GM03348 (cell line): ENCODE data around the gene AMOTL2.

ENCODE experiments used
- DNase-seq: peaks from one replicate; pipeline ENCODE4 v3.0.0; 2012; ENCODE audit warnings: low spot score

Gene AMOTL2

GRCh38 chr3:134378818-134379217, 4.6 kb upstream of the AMOTL2 start:
- DNase-seq, result no peak

DNA sequence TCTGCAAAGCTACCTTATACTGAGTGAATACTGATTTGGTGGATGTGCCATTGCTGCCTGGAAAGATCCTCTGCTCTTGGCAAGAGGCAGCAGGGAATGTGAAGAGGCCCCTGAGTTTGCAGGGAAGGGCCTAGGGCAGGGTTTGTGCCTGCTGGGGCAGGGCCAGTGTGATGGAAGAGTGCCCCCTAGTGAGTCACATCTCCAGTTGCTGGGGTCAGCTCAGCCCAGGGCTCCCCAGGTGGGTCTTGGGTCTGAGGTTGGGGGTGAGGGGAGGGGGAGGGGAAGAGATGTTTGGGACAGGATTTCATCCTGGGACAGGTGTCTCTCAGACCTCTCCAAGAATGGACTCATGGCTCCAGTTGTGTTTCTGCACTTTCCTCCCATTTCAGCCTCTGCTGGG, 4.1 kb upstream of the AMOTL2 start:
- DNase-seq, result no peak

DNA sequence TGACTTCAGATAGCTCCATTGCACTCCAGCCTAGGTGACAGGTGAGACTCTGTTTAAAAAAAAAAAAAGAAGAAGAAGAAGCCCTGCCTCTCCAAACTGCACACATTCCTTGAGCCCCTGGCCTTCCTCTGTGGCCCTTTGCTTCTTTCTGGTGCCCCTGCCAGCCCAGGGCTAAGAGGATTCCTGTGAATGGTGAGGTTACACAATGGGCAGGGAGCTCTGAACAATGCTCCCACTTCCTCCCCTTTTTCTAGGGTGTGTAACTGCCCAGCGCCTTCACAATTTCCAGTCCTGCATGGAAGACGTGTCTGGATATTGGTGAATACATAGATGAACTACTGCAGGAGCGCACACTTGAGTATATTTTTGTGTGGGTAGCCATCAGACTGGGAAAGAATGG, 3.6 kb upstream of the AMOTL2 start:
- no peak for DNase-seq

- DNase-seq, result no peak
Observed at GRCh38 chr3:134376786-134377426, 2.7 kb upstream of the AMOTL2 start.

GRCh38 chr3:134376385-134376765, 2.1 kb upstream of the AMOTL2 start:
- DNase-seq, result no peak

DNA sequence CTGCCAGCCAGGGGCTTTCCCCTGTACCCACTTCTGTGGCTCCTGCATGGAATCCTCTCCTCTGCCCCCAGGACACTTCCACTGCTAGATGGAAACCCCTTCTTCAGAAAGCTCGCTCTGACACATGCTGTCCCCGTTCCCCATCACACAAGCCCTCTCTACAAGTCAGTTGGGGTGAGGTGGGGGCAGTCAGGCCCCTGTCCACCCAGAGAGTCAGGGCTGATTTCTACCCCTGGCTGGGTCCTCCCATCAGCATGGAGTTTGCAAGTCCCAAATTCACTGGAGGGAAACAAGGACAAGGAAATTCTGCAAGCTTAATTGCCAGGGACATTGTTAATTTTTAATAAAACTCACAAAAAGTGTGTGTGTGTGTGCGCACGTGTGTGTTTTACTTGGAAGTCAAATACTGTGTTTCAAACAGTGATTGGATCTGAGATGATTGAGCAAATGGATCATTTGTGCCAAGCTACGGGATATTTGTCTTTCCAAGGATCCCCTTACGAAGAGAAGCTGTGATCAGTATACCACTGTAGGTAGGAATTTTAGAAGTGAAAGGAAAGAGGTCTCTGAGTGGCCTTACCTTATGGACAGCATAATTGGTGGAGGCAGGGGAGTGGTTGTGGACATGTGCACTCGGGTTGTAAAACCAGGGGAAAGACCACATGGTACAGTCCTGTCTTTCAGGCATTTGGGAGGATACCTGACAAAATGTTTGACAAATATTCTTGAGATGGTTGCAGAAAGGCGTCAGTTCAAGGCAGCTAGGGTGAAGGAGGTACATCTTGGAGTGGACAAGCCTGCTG, 1.5 kb upstream of the AMOTL2 start:
- no peak for DNase-seq

DNA sequence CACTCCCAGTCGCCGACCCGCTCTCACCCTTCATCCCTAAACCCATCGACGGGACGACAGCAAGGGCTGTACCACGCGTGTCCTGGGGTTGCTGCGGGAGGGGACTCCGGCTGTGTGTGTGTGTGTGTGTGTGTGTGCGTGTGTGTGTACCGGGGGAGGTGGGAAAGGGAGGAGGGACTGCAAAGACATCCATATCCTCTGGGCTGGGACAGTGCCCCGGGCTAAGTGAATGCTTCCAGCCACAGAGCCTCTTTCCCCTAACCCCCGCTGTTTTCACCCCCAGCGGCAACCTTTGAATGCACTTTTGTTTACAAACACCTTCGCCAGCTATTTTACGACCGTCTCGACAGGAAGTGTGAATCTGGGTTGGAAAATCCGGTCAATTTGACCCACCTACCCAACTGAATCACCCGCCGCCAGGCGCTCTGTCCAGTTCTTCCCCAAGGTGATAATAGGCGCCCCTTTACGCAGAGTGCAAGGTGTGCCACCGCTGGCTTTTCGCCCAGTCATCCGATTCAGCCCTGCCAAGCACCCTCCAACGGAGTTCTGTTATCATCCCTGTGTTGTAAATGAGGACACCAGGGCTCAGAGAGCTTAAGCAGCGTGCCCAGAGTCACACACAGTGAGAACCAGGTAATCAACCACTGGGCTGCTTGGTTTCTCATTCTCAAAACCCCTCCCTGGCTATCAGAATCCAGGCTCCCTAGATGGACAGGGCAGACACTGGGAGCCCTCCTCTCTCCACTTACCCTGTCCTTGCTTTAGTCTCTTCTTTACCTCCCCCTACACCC, 739 bp upstream of the AMOTL2 start:
- peak; percentile 64 for DNase-seq

DNA sequence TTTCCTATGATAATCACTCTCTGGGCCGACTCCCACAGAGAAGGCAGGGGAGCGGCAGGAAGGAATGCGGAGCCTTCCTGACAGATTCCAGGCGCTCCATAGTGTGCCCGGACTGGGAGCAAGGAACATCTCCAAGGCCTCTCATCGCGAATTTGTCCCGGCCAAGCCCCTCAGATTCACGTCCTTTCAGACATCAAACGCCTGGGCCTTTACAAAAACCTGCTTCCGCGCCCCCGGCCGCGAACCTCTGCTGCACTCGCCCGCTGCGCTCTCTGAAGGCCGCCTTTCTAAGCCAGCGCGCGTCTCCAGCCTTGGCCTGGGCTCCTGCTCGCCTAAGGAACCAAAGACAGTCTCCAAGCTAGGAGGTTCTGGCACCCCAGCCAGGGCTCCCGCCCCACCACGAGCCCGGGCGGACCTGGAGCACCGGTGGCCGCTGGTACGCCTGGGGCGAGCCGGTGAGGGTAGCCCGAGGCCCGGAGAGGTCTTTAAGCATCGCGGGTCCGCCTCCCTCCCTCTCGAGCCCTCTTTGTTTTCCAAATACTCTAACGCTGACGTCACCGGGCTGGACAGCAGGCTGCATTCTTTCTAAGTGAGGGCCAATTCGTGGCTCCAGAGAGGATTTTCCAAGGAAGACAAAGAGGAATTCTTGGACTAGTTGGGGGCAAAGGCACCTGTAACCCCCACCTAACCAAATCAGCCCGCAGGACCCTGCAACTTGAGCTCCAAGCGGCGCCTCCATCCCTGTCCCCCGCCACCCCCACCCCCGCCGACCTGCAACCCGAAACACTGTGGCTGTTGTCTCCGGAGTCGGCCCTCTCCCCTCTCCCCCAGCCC, 759 bp downstream of the AMOTL2 start:
- DNase-seq, result peak; percentile 88

DNA sequence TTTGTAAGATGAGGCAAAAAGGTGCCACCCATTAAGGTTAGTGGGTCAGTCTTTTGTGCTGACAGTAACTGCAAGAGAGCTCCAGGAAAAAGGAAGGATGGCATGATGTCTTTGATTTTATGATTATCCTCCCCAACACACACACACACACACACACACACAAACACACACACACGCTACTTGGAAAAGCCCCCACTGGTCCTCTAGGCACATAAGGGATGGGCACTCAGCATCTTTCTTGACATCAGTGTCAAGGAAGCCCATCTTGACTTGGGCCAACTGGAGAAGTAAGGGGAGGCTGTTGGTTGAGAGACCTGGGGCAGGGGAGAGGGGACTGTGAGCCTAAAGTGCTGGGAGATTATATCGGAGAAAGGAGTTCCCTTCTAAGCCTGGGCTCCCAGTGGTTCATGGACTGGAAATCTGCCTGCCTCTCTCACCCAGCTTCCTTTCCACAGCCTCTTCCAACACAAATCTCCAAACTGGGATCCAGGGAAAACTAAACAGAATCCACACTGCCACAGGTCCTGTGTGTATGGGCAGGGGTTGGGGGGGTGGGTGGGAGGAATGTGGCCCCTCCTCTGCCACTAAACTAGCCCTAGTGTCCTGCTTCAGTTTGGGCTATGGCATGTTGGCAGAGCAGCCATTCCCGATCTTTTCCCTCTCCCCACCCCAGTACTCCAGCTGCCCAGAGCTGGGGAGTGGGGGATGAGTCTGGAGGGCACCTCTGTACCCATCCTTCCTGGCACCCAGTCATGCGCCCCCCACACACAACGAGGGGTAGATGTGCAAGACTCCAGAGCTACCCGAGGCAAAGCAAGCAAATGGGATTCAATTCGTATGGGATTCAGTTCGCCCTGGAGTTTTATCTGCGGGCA, 1.6 kb downstream of the AMOTL2 start:
- DNase-seq, result no peak

GRCh38 chr3:134371542-134372324, 2.5 kb downstream of the AMOTL2 start:
- no peak for DNase-seq

DNA sequence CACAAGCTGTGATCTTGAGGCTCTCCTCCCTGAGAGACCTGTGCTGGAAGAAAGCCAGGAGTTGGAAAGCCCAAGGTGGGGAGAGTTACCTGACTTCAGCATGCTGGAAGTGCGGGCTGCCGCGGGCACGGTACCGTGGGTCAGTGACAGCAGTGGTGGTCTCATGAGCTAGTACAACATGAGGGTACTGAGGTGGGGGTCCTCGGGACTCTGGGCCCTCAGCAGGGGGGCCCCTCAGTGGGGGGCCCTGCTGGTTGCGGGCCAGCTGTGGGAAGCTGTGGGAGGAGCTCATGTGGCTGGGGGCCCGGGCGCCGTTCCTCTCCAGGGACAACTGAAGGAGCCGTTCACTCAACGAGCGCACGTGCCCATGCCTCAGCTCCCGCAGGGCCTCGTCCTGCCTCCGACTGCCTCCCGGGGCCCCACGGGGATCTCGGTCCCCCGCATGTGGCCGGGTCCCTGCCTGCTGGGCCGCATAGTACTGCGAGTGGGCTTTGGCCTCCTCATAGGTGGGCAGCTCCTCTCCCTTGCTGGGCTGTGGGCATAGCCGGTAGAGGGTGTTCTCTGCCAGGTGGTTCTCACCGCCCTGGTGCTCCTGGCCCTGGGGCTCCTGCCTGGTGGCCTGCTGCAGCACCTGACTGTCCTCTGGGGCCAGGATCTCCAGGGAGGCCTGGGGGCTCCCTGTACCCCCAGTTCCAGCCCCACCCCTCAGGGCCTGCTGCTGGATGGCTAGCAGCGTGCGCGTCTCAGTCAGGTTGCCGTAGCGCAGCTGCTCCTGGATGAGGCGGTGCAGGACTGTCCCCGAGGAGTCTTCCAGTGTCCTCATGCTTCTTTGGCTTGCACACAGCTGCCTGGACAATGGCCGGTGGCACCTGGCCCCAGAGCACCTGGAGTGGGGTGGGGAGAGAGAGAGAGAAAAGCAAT, 3.4 kb downstream of the AMOTL2 start:
- no peak for DNase-seq

GRCh38 chr3:134369861-134370596, 4.2 kb downstream of the AMOTL2 start:
- no peak for DNase-seq

GRCh38 chr3:134369231-134369741, 5.0 kb downstream of the AMOTL2 start:
- peak; percentile 60 for DNase-seq

GRCh38 chr3:134368751-134369105, 5.5 kb downstream of the AMOTL2 start:
- DNase-seq, result no peak

- no peak for DNase-seq
Observed at GRCh38 chr3:134367869-134368750, 6.1 kb downstream of the AMOTL2 start.

DNA sequence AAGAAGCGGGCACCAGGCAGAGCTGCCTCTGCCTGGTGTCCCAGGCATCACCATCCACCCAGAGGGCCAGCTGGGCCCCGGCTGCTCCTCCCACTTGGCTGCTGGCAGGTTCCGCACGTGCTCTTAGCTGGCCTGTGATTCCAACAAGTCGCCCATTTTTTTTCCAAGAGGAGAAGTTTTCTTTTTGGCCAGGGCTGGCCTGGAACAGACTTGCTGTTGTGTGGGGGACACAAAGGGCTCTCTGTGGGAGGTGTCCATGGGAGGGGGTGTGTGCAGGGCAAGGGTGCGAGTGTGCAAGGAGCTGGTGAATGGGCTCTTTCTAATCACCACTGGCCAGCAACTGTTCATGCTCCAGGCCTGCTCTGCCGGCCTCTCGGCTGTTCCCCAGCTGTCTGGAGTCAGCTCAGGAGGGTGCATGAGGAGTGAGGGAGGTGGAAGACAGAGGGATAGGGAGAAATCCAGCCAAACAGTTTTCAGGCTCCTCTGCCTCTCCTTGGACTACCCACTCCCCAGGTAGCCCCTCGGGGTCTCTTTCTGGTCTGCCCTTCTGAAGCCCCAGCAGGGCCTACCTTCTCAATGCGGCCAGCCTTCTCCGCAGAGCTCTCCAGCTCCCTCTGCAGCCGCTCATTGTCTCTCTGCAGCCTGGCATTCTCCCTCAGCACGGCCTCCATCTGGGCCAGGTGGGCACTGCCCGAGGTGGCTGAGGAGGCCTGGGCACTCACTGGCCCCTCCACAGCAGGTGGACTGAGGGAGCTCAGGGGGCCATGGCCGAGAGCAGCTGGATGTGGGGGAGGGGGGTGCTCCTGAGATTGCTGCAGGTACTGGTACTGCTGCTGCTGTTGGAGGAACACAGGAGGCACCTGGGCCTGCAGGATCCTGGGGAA, 7.1 kb downstream of the AMOTL2 start:
- DNase-seq, result no peak
